HepG2 (cell line): ENCODE measurements around the gene CREB3. TPM values are rescaled to one million over a fixed set of nuclear protein-coding genes. Genes with fewer than 3 reads are reported as not detected.
A peak's percentile ranks its signal among the peaks of the same experiment; 100 is the strongest.

Experiments
- CENPT ChIP-seq: sonication (generic); formaldehyde crosslinking; IDR thresholded peaks from 2 replicates; pipeline ENCODE4 v1.8.0; 2022; ENCODE audit warnings: low read depth, mild to moderate bottlenecking, moderate library complexity, missing genetic modification reagents
- CENPX ChIP-seq: sonication (generic); formaldehyde crosslinking; IDR thresholded peaks from 2 replicates; pipeline ENCODE4 v1.9.0; 2021; ENCODE audit warnings: mild to moderate bottlenecking, missing genetic modification reagents, moderate library complexity
- FLYWCH1 ChIP-seq: sonication (generic); formaldehyde crosslinking; IDR thresholded peaks from 2 replicates; pipeline ENCODE4 v1.8.1; 2023; ENCODE audit warnings: mild to moderate bottlenecking, missing genetic modification reagents
- GTF3A ChIP-seq: sonication (generic); formaldehyde crosslinking; conservative IDR thresholded peaks from 2 replicates; pipeline ENCODE4 v1.4.0; 2020; ENCODE audit warnings: mild to moderate bottlenecking, missing genetic modification reagents
- HNRNPH1 ChIP-seq: fragments of 200-400 bp; formaldehyde crosslinking; optimal IDR thresholded peaks from 2 replicates; pipeline ENCODE3; 2017; ENCODE audit warnings: mild to moderate bottlenecking, low read depth, low read length
- MTA1 ChIP-seq: sonication (generic); formaldehyde crosslinking; IDR thresholded peaks from 2 replicates; pipeline ENCODE4 v1.4.0; 2020; ENCODE audit warnings: missing genetic modification reagents, mild to moderate bottlenecking, borderline replicate concordance
- ZNF160 ChIP-seq: sonication (generic); formaldehyde crosslinking; IDR thresholded peaks from 2 replicates; pipeline ENCODE4 v1.8.0; 2022; ENCODE audit warnings: mild to moderate bottlenecking, inconsistent platforms, missing genetic modification reagents
- ZNF33A ChIP-seq: sonication (generic); formaldehyde crosslinking; IDR thresholded peaks from 2 replicates; pipeline ENCODE4 v1.5.1; 2020; ENCODE audit warnings: missing genetic modification reagents, mild to moderate bottlenecking, moderate library complexity, borderline replicate concordance
- ZNF34 ChIP-seq: sonication (generic); formaldehyde crosslinking; IDR thresholded peaks from 2 replicates; pipeline ENCODE4 v1.4.0; 2020; ENCODE audit warnings: mild to moderate bottlenecking, missing genetic modification reagents, borderline replicate concordance
- ZNF451 ChIP-seq: sonication (generic); formaldehyde crosslinking; IDR thresholded peaks from 2 replicates; pipeline ENCODE4 v1.5.0; 2020; ENCODE audit warnings: mild to moderate bottlenecking, missing genetic modification reagents
- ZNF678 ChIP-seq: sonication (generic); formaldehyde crosslinking; IDR thresholded peaks from 2 replicates; pipeline ENCODE4 v1.4.0; 2020; ENCODE audit warnings: mild to moderate bottlenecking, missing genetic modification reagents
- polyA plus RNA-seq, 8 experiments: library from polyadenylated mRNA; depleted of rRNA in 3 of 8; stranded (reverse) in 7 of 8; unstranded in 1 of 8; fragments of >200 nt; fragmentation: Illumina TruSeq in 4 of 8; extraction: Trizol in 4 of 8; gene quantifications; 2 replicates each; pipeline versions ENCODE4 v1.2.1 to v1.2.3, GENCODE V29; 2011 to 2016; ENCODE audit warnings: low read depth in 4 of 8, missing spikeins in 1 of 8, mixed read lengths in 1 of 8; ENCODE audit not compliant: insufficient read depth in 1 of 8
- total RNA-seq, 5 experiments: library from RNA; depleted of rRNA; stranded (reverse); fragments of >200 nt; fragmentation: Illumina TruSeq; extraction: Trizol; gene quantifications; 2 replicates each; pipeline ENCODE4 v1.2.3, GENCODE V29; 2016; ENCODE audit warnings: low read depth in 1 of 5
- TF ChIP-seq, protein P1 (sequence below): IDR thresholded peaks from 2 replicates; pipeline ENCODE4 v1.6.1; 2016; ENCODE audit warnings: control low read depth
- TF ChIP-seq, protein P2 (sequence below): sonication (generic); formaldehyde crosslinking; IDR thresholded peaks from 2 replicates; pipeline ENCODE4 v1.5.1; 2020; ENCODE audit warnings: mild to moderate bottlenecking, missing genetic modification reagents, moderate library complexity
- TF ChIP-seq, protein P3 (sequence below): sonication (generic); formaldehyde crosslinking; IDR thresholded peaks from 2 replicates; pipeline ENCODE4 v1.4.0; 2020; ENCODE audit warnings: missing genetic modification reagents
- TF ChIP-seq, protein P4 (sequence below), 2 experiments: sonication (generic) in 1 of 2; formaldehyde crosslinking in 1 of 2; IDR thresholded peaks; 2 replicates each; pipeline versions ENCODE4 v1.4.0 to v1.6.1; 2018 to 2020; ENCODE audit warnings: missing genetic modification reagents in 2 of 2, borderline replicate concordance in 1 of 2, low read depth in 1 of 2, mild to moderate bottlenecking in 1 of 2, missing biosample characterization in 1 of 2
- TF ChIP-seq, protein P5 (sequence below): sonication (generic); formaldehyde crosslinking; IDR thresholded peaks from 2 replicates; pipeline ENCODE4 v1.5.0; 2020; ENCODE audit warnings: missing genetic modification reagents

CREB3 gene
- total and polyA plus RNA-seq, 2 of the 13 experiments (the other 11 are each of a cell fraction or from before 2014, with no cell fraction given), result 11.1 to 34.2 TPM

DNA sequence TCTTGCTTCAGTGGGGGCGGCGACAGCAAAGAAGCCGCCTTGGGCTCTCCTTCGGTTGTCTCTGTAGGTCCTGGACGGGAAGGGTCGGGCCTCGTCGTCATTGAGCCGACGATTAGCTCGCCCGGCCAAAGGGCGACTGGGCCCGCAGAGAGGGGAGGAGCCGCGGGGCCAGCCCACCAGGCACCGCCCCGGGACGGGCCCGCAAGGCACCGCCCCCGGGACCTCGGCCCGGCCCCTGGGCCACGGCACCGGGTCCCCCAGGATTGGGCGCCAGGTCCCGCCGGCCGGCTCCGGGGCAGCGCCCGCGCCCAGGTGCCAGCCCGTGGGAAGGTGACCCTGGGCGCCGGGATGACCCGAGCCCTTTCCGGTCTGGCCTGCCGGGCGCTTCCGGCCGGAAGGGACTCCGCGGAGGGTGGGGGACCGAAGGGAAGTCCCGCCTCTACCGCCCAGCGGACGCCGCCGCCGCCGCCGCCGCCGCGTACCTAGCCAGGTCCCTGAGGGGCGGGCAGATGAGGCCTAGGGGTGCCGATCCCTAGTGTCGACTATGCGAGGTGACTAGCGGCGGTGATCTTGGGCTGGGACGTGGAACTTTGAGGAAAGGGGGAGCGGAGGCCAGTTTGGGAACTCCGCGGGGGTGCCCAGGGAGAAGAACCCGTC is 16.5 kb downstream of the CREB3 start, which contains the start of the genes GBA2 and RGP1 (continued):
- TF ChIP-seq CENPX (CRISPR knock-in tag) (no peak), HNRNPH1 (no peak), CENPT (no peak), GTF3A (CRISPR knock-in tag) (no peak), ZNF451 (CRISPR knock-in tag) (no peak; the same call in 1 of the 2 replicates), ZNF34 (CRISPR knock-in tag) (no peak), ZNF678 (CRISPR knock-in tag) (no peak; the same call in 1 of the 2 replicates), ZNF160 (CRISPR knock-in tag) (no peak; the same call in 1 of the 2 replicates), ZNF33A (no peak), FLYWCH1 (CRISPR knock-in tag) (no peak), MTA1 (CRISPR knock-in tag) (no peak)
- TF ChIP-seq, protein P1, sequence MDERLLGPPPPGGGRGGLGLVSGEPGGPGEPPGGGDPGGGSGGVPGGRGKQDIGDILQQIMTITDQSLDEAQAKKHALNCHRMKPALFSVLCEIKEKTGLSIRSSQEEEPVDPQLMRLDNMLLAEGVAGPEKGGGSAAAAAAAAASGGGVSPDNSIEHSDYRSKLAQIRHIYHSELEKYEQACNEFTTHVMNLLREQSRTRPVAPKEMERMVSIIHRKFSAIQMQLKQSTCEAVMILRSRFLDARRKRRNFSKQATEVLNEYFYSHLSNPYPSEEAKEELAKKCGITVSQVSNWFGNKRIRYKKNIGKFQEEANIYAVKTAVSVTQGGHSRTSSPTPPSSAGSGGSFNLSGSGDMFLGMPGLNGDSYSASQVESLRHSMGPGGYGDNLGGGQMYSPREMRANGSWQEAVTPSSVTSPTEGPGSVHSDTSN (CRISPR knock-in tag), result no peak
- TF ChIP-seq, protein P2, sequence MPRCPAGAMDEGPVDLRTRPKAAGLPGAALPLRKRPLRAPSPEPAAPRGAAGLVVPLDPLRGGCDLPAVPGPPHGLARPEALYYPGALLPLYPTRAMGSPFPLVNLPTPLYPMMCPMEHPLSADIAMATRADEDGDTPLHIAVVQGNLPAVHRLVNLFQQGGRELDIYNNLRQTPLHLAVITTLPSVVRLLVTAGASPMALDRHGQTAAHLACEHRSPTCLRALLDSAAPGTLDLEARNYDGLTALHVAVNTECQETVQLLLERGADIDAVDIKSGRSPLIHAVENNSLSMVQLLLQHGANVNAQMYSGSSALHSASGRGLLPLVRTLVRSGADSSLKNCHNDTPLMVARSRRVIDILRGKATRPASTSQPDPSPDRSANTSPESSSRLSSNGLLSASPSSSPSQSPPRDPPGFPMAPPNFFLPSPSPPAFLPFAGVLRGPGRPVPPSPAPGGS (CRISPR knock-in tag), result no peak; the same call in 1 of the 2 replicates
- TF ChIP-seq, protein P3, sequence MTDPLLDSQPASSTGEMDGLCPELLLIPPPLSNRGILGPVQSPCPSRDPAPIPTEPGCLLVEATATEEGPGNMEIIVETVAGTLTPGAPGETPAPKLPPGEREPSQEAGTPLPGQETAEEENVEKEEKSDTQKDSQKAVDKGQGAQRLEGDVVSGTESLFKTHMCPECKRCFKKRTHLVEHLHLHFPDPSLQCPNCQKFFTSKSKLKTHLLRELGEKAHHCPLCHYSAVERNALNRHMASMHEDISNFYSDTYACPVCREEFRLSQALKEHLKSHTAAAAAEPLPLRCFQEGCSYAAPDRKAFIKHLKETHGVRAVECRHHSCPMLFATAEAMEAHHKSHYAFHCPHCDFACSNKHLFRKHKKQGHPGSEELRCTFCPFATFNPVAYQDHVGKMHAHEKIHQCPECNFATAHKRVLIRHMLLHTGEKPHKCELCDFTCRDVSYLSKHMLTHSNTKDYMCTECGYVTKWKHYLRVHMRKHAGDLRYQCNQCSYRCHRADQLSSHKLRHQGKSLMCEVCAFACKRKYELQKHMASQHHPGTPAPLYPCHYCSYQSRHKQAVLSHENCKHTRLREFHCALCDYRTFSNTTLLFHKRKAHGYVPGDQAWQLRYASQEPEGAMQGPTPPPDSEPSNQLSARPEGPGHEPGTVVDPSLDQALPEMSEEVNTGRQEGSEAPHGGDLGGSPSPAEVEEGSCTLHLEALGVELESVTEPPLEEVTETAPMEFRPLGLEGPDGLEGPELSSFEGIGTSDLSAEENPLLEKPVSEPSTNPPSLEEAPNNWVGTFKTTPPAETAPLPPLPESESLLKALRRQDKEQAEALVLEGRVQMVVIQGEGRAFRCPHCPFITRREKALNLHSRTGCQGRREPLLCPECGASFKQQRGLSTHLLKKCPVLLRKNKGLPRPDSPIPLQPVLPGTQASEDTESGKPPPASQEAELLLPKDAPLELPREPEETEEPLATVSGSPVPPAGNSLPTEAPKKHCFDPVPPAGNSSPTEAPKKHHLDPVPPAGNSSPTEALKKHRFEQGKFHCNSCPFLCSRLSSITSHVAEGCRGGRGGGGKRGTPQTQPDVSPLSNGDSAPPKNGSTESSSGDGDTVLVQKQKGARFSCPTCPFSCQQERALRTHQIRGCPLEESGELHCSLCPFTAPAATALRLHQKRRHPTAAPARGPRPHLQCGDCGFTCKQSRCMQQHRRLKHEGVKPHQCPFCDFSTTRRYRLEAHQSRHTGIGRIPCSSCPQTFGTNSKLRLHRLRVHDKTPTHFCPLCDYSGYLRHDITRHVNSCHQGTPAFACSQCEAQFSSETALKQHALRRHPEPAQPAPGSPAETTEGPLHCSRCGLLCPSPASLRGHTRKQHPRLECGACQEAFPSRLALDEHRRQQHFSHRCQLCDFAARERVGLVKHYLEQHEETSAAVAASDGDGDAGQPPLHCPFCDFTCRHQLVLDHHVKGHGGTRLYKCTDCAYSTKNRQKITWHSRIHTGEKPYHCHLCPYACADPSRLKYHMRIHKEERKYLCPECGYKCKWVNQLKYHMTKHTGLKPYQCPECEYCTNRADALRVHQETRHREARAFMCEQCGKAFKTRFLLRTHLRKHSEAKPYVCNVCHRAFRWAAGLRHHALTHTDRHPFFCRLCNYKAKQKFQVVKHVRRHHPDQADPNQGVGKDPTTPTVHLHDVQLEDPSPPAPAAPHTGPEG (CRISPR knock-in tag), result 0 out of 2 replicates have a peak, but pooled peaks have one; percentile 3
- TF ChIP-seq, protein P4, sequence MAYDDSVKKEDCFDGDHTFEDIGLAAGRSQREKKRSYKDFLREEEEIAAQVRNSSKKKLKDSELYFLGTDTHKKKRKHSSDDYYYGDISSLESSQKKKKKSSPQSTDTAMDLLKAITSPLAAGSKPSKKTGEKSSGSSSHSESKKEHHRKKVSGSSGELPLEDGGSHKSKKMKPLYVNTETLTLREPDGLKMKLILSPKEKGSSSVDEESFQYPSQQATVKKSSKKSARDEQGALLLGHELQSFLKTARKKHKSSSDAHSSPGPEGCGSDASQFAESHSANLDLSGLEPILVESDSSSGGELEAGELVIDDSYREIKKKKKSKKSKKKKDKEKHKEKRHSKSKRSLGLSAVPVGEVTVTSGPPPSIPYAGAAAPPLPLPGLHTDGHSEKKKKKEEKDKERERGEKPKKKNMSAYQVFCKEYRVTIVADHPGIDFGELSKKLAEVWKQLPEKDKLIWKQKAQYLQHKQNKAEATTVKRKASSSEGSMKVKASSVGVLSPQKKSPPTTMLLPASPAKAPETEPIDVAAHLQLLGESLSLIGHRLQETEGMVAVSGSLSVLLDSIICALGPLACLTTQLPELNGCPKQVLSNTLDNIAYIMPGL (CRISPR knock-in tag; IDR thresholded peaks at IDR 0.05; ENCODE audit: borderline replicate concordance in 1 of 2, low read depth in 1 of 2), result peak; percentile 55 to 59; a peak in 2 of 4 replicates
- TF ChIP-seq, protein P5, sequence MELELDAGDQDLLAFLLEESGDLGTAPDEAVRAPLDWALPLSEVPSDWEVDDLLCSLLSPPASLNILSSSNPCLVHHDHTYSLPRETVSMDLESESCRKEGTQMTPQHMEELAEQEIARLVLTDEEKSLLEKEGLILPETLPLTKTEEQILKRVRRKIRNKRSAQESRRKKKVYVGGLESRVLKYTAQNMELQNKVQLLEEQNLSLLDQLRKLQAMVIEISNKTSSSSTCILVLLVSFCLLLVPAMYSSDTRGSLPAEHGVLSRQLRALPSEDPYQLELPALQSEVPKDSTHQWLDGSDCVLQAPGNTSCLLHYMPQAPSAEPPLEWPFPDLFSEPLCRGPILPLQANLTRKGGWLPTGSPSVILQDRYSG, result no peak
